Endometrial microvascular endothelial cells (primary cell): ENCODE measurements around the gene ZNF611. TPM values are rescaled to one million over a fixed set of nuclear protein-coding genes. Genes with fewer than 3 reads are reported as not detected.
"Not testable (repeated sequence)": the region's sequence is repeated elsewhere in the genome, so short reads cannot be mapped to it uniquely, and the experiment has no call there.

Source experiments
- in situ Hi-C: cut with HindIII; loops from 2 replicates; pipeline ENCODE4 v1.10.0; 2017; ENCODE audit warnings: low sequenced_read_pairs, low pct_unique_long_range_greater_than_20kb; ENCODE audit errors: inconsistent ontology term
- total RNA-seq: library from RNA; depleted of rRNA; stranded (reverse); fragments of >200 nt; gene quantifications from one replicate; pipeline ENCODE4 v1.2.3, GENCODE V29; 2015; ENCODE audit errors: inconsistent ontology term

Gene ZNF611
- total RNA-seq, 1 donor from 2014 or later: 6.7 TPM

GRCh38 chr19:52689843-52690368, 44.9 kb downstream of the ZNF611 start:
- in situ Hi-C loops: no loop called here

- in situ Hi-C loops: not testable (repeated sequence)
Observed at GRCh38 chr19:52688925-52689796, 45.7 kb downstream of the ZNF611 start.

DNA sequence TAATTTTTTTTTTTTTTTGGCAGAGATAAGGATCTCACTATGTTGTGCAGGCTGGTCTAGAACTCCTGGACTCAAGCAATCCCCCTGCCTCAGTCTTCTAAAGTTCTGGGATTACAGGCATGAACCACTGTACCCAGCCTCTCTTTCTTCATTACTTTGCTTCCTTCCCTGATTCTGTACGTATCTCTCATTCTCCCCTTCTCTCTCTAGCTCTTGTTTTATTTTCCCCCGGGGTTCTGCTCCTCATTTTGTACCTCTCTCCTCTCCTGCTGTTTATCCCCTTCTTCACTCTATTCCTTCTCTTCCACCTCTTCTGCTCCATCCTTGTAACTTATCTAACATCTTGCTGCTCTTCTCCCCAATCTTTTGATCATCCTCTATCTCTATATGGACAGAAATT, 46.5 kb downstream of the ZNF611 start:
- in situ Hi-C loops: no loop called here

DNA sequence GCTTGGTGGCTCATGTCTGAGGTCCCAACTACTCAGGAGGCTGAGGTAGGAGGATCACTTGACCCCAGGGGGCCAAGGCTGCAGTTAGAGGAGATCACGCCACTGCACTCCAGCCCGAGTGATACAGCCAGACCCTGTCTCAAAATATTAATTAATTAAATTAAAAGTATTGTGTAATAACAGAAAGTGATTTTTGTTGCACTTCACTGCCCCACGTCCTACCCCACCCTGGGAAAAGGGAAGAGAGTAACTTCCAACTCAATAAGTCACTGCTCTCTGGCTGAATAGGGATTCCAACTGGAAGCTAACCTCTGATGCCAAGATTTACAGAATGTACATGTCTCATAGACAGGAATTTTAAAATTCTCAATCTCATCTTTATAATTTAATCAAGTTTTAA, 47.2 kb downstream of the ZNF611 start:
- in situ Hi-C loops: no loop called here

GRCh38 chr19:52685811-52686210, 49.0 kb downstream of the ZNF611 start:
- in situ Hi-C loops: no loop called here

- in situ Hi-C loops: not testable (repeated sequence)
Observed at GRCh38 chr19:52681216-52681615, 53.6 kb downstream of the ZNF611 start.

DNA sequence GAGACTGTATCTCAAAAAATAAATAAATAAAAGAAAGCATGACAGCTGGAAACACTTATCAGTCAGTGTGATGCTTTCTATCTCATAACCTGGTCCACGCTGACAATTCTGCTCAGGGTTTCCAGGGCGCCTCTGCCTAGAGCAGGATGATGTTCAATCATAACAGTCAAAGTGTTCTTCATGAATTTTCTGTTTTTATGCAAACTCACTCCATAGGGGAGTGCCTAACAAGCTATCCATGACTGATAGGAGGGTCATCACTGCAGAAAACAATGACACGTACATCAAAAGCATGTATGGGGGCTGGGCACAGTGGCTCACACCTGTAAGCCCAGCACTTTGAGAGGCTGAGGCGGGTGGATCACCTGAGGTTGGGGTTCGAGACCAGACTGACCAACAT, 55.2 kb downstream of the ZNF611 start:
- in situ Hi-C loops: no loop called here

- in situ Hi-C loops: not testable (repeated sequence)
Observed at GRCh38 chr19:52675239-52675638, 59.6 kb downstream of the ZNF611 start.

DNA sequence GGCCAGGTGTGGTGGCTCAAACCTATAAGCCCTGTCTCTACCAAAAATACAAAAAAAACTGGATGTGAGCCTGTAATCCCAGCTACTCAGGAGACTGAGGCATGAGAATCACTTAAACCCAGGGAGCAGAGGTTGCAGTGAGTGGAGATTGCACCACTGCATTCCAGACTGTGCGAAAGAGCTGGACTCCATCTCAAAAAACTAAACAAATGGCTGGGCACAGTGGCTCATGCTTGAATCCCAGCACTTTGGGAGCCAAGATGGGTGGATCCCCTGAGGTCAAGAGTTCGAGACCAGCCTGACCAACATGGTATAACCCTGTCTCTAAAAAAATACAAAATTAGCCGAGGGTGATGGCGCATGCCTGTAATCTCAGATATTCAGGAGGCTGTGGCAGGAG, 61.8 kb downstream of the ZNF611 start:
- in situ Hi-C loops: no loop called here

DNA sequence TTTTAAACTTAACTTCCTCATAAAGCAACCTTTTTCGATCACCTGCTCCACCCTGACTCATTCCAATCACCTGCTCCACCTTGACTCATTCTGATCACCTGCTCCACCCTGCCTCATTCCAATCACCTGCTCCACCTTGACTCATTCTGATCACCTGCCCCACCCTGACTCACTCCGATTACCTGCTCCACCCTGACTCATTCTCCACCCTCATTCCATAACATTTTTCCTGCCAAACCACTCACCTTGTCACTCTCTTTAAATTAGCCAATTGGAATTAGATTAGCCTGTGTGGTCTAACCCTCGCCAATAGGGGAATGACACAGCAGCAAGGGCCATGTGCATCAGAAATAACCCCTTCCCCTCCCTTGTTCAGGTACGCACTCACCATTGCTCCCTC, 64.8 kb downstream of the ZNF611 start:
- in situ Hi-C loops: no loop called here

DNA sequence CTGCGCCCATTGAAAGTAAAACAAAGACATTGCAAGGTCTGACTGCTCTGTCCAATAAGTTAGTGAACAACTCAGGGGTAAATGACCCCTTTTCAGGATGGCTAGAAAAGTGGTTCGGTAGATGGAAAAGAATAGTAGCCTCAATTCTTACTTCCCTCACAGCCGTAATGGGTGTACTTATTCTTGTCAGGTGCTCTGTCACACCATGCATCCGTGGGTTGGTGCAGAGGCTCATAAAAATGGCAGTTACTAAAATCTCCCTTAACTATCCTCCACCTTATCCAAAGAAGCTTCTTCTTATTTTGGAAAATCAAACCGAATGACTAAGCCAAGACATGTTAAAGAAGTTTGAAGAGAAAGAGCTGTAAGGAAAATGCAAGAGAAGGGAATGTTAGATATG, 65.3 kb downstream of the ZNF611 start:
- in situ Hi-C loops: no loop called here

GRCh38 chr19:52667972-52668371, 66.9 kb downstream of the ZNF611 start:
- in situ Hi-C loops: no loop called here

DNA sequence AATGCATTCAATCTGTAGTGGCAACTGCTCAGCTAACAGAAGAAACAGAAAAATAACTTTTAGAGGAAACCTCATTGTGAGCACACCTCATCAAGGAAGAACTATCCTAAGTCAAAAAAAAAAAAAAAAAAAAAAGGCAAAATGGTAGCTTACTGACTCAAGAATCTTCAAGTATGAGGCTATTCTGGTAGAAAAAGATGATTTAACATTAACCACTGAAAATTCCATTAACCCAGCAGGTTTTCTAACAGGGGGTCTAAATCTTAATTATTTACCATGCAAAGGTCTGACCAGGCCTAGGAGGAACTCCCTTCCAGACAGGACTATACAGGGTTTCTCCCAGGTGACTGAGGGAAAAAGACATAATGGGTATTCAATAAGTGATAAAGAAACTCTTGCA, 68.3 kb downstream of the ZNF611 start:
- in situ Hi-C loops: no loop called here

DNA sequence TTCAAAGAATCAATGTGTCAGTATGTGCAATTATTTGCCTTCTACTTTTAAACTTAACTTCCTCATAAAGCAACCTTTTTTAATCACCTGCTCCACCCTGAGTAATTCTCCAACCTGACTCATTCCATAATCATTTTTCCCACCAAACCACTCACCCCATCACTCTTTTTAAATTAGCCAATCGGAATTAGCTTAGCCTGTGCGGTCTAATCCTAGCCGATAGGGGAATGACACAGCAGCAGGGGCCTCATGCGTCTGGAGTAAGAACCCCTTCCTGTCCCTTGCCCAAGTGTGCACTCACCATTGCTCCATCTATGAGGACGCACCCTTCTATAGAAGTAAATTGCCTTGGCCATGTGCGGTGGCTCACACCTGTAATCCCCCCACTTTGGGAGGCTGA, 69.3 kb downstream of the ZNF611 start:
- in situ Hi-C loops: no loop called here

- in situ Hi-C loops: no loop called here
Observed at GRCh38 chr19:52665027-52665426, 69.8 kb downstream of the ZNF611 start.

GRCh38 chr19:52664461-52664860, 70.4 kb downstream of the ZNF611 start:
- in situ Hi-C loops: no loop called here

- in situ Hi-C loops: no loop called here
Observed at GRCh38 chr19:52662631-52663030, 72.2 kb downstream of the ZNF611 start.

- in situ Hi-C loops: no loop called here
Observed at GRCh38 chr19:52660981-52661380, 73.9 kb downstream of the ZNF611 start.

DNA sequence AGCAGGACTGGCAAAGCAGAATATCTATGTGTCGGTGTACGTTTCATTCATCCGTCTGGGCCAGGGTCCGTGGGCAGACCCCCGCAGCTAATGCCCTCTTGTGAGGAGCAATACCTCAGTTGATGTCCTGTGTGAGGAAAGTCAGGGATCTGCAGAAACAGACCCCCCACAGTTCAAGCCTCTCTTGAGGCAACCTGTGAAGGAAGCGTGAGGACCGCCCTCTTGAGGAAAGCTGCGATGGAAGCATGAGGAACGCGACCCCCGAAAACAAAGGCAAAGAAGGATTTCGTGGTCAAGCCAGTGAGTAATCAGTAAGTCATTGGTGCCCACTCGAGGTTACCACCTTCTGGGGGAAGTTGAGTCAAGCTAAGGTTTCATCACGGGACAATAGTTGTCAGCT, 75.8 kb downstream of the ZNF611 start:
- in situ Hi-C loops: no loop called here

DNA sequence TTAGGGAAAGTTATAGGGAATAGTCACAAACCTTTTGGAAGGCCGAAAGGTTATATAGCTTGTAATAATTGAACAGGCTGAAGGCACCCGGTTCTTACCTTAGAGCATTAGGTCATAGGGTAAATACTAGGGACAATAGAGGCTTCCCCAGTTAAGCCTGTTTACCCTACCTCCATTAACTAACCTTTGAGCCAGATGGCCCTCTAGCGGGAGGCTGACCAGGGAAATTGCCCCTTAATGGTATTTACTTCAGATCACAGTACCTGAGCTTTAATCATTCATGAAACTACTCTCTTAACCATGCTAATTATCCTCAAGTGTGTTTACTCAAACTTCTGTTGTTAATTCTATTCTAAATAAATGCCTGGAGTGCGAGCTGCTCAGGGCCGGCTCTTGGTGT, 76.2 kb downstream of the ZNF611 start:
- in situ Hi-C loops: no loop called here

- in situ Hi-C loops: no loop called here
Observed at GRCh38 chr19:52653161-52653560, 81.7 kb downstream of the ZNF611 start.
